Myometrial cell (primary cell): Measurements from ENCODE around the gene IL31RA. TPM values are rescaled to one million over a fixed set of nuclear protein-coding genes. Genes with fewer than 3 reads are reported as not detected.

Source experiments
- total RNA-seq: library from RNA; depleted of rRNA; stranded (reverse); fragments of >200 nt; gene quantifications from 2 replicates; pipeline ENCODE4 v1.2.3, GENCODE V29; 2015

Gene IL31RA
- 1.1 and 2.3 TPM in 2 replicates for total RNA-seq

DNA sequence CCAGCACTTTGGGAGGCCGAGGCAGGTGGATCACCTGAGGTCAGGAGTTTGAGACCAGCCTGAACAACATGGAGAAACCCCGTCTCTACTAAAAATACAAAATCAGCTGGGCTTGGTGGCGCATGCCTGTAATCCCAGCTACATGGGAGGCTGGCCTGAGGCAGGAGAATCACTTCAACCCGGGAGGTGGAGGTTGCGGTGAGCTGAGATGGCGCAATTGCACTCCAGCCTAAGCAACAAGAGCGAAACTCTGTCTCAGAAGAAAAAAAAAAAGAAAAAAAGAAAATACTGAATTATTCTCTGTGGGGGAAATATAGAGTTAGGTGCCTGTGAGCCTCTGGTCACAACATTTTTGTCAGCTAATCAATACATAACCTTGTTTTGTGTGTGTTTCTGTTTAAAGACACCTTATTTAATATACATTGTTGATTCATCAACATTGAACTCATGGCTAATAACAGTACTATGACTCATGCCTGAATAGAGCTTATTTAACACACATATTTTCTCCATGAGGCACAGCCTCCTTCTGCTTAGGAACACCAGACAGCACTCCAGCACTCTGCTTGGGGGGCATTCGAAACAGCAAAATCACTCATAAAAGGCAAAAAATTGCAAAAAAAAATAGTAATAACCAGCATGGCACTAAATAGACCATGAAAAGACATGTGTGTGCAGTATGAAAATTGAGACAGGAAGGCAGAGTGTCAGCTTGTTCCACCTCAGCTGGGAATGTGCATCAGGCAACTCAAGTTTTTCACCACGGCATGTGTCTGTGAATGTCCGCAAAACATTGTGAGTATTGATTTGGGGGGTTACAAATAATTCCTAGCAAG lies at the start of gene IL31RA:
Gene IL31RA (plus strand): TSS at position 519 of the 836 bp plus-strand sequence. CDS start 214 bp downstream, at position 733.

Other genes starting within 250 kb of the IL31RA start
- gene SLC38A9, start 139.0 kb upstream of the IL31RA start, total RNA-seq: 12.7 and 15.6 TPM in 2 replicates
- gene DDX4, start 113.3 kb upstream of the IL31RA start, total RNA-seq: not detected in 2 replicates
- 159 and 276 TPM in 2 replicates for gene IL6ST, start 143.6 kb downstream of the IL31RA start, total RNA-seq